ENCODE data around the gene SSBP4.

SSBP4 gene

DNA sequence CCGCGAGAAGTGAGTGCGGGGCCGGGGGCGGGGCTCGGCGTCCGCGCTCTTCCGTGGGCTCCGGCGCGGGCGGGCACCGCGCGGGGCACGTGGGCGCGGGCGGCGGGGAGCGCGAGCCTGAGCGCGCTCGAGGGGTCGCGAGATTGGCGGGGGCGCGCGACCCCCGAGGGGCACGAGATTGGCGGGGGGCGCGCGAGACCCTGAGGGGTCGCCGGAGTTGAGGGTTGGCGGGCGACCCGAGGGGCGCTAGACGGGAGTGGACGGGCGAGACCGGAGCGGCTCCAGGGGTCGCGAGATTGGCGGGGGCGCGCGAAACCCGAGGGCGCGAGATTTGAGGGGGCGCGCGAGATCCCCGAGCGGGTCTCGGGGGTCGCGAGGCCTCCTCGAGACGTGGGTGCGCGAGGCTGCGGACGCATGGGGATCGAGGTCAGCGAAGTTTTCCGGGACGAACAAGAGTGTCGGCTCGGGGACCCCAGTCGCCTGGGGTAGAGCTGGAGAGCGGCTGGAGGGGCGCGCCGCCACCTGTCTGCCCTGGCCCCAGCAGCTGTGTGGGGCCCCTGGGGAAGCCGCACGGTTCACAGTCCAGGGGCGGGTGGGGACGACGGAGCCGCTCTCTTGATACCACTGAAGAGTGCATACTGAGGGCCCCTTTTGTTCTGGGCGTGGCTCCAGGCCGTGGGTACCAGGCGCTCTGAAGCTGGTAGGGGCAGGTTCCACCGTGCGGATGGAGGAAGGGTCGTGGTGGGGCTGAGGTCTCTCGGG is 682 bp downstream of the SSBP4 start:
- H3K36me3 ChIP-seq (ENCODE audit: control insufficient read depth, insufficient read depth, low read length): no peaks in the 10 kb centered on the region
- no peak overlapping the region for H3K9ac ChIP-seq
- H3K4me1 ChIP-seq: peaks cover 22% of the 10 kb centered on the region
- peak overlapping the region; percentile 86 for H3K4me2 ChIP-seq (ENCODE audit: low read length)
- H3K79me2 ChIP-seq: no peaks in the 10 kb centered on the region
- TF ChIP-seq, protein P1, sequence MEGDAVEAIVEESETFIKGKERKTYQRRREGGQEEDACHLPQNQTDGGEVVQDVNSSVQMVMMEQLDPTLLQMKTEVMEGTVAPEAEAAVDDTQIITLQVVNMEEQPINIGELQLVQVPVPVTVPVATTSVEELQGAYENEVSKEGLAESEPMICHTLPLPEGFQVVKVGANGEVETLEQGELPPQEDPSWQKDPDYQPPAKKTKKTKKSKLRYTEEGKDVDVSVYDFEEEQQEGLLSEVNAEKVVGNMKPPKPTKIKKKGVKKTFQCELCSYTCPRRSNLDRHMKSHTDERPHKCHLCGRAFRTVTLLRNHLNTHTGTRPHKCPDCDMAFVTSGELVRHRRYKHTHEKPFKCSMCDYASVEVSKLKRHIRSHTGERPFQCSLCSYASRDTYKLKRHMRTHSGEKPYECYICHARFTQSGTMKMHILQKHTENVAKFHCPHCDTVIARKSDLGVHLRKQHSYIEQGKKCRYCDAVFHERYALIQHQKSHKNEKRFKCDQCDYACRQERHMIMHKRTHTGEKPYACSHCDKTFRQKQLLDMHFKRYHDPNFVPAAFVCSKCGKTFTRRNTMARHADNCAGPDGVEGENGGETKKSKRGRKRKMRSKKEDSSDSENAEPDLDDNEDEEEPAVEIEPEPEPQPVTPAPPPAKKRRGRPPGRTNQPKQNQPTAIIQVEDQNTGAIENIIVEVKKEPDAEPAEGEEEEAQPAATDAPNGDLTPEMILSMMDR (IDR thresholded peaks at IDR 0.05): no peak
- H3K27ac ChIP-seq: peak overlapping the region; percentile 6
- peak overlapping the region; percentile 40 for H2AFZ ChIP-seq
- no peaks in the 10 kb centered on the region for H3K9me3 ChIP-seq (ENCODE audit: control insufficient read depth, low read length)
- no peaks in the 10 kb centered on the region for H3K27me3 ChIP-seq (ENCODE audit: control insufficient read depth, insufficient read depth, low read length)
- peak overlapping the region; percentile 78 for H3K4me3 ChIP-seq (ENCODE audit: low read depth, low read length)

GRCh38 chr19:18420930-18421329 is 1.7 kb downstream of the SSBP4 start:
- H2AFZ ChIP-seq: no peak overlapping the region
- H3K9ac ChIP-seq: no peak overlapping the region
- no peak overlapping the region for H3K27ac ChIP-seq
- no peak overlapping the region for H3K4me3 ChIP-seq (ENCODE audit: low read depth, low read length)
- TF ChIP-seq, protein P1 (IDR thresholded peaks at IDR 0.05): no peak
- no peaks in the 10 kb centered on the region for H3K79me2 ChIP-seq
- no peaks in the 10 kb centered on the region for H3K36me3 ChIP-seq (ENCODE audit: control insufficient read depth, insufficient read depth, low read length)
- no peaks in the 10 kb centered on the region for H3K9me3 ChIP-seq (ENCODE audit: control insufficient read depth, low read length)
- H3K4me2 ChIP-seq (ENCODE audit: low read length): no peak overlapping the region
- H3K4me1 ChIP-seq: peaks cover 24% of the 10 kb centered on the region
- no peaks in the 10 kb centered on the region for H3K27me3 ChIP-seq (ENCODE audit: control insufficient read depth, insufficient read depth, low read length)

- no peak overlapping the region for H3K27ac ChIP-seq
- H3K4me2 ChIP-seq (ENCODE audit: low read length): no peak overlapping the region
- no peaks in the 10 kb centered on the region for H3K9me3 ChIP-seq (ENCODE audit: control insufficient read depth, low read length)
- H3K27me3 ChIP-seq (ENCODE audit: control insufficient read depth, insufficient read depth, low read length): no peaks in the 10 kb centered on the region
- no peaks in the 10 kb centered on the region for H3K36me3 ChIP-seq (ENCODE audit: control insufficient read depth, insufficient read depth, low read length)
- no peak overlapping the region for H3K9ac ChIP-seq
- no peak overlapping the region for H2AFZ ChIP-seq
- H3K79me2 ChIP-seq: no peaks in the 10 kb centered on the region
- TF ChIP-seq, protein P1 (IDR thresholded peaks at IDR 0.05): no peak
- no peak overlapping the region for H3K4me3 ChIP-seq (ENCODE audit: low read depth, low read length)
- H3K4me1 ChIP-seq: peaks cover 23% of the 10 kb centered on the region
Observed at GRCh38 chr19:18421371-18421959, 2.3 kb downstream of the SSBP4 start.

GRCh38 chr19:18422530-18423191 is 3.5 kb downstream of the SSBP4 start:
- Histone ChIP-seq H3K4me3 (ENCODE audit: low read depth, low read length) (no peak overlapping the region), H3K9ac (no peak overlapping the region), H3K79me2 (no peaks in the 10 kb centered on the region), H3K27ac (no peak overlapping the region), H3K36me3 (ENCODE audit: control insufficient read depth, insufficient read depth, low read length) (no peaks in the 10 kb centered on the region), H3K27me3 (ENCODE audit: control insufficient read depth, insufficient read depth, low read length) (no peaks in the 10 kb centered on the region), H3K4me2 (ENCODE audit: low read length) (no peak overlapping the region), H3K9me3 (ENCODE audit: control insufficient read depth, low read length) (no peaks in the 10 kb centered on the region), H2AFZ (no peak overlapping the region), H3K4me1 (peaks cover 16% of the 10 kb centered on the region)
- TF ChIP-seq, protein P1 (IDR thresholded peaks at IDR 0.05): no peak

Data from parathyroid adenoma (tissue), 2 donors.